GM12878 (cell line): ENCODE measurements around the gene ETNK1.

Experiments
- CREM ChIP-seq: IDR thresholded peaks from 2 replicates; pipeline ENCODE4 v1.6.1; 2014; ENCODE audit warnings: antibody characterized with exemption, low read depth
- CTCF ChIP-seq, 3 experiments: IDR thresholded peaks in 2 of 3; conservative IDR thresholded peaks in 1 of 3; 2 replicates each; pipeline ENCODE4 v1.5.1; 2011; ENCODE audit warnings: low read depth in 3 of 3, low read length in 3 of 3, mild to moderate bottlenecking in 3 of 3, control low read depth in 2 of 3, moderate library complexity in 2 of 3, inconsistent platforms in 1 of 3, mixed read lengths in 1 of 3; ENCODE audit not compliant: control insufficient read depth in 2 of 3, insufficient read depth in 1 of 3; ENCODE audit errors: extremely low read depth in 1 of 3
- MAX ChIP-seq: IDR thresholded peaks from 2 replicates; pipeline ENCODE4 v1.6.1; 2012; ENCODE audit warnings: low read depth, low read length, improper control_type of control experiment
- NR2C2 ChIP-seq: IDR thresholded peaks from 2 replicates; pipeline ENCODE4 v1.6.1; 2011; ENCODE audit warnings: borderline replicate concordance, low read depth; ENCODE audit not compliant: control insufficient read depth, insufficient read length
- RELA ChIP-seq: fragments of 450-650 bp; IDR thresholded peaks from 2 replicates; pipeline ENCODE4 v1.8.0; 2014; ENCODE audit warnings: borderline replicate concordance; ENCODE audit not compliant: partially characterized antibody
- REST ChIP-seq: IDR thresholded peaks from 2 replicates; pipeline ENCODE4 v1.6.1; 2012; ENCODE audit warnings: mild to moderate bottlenecking, low read depth, low read length
- SIN3A ChIP-seq: IDR thresholded peaks from 2 replicates; pipeline ENCODE4 v1.6.1; 2012; ENCODE audit warnings: low read depth, low read length, improper control_type of control experiment
- SMAD1 ChIP-seq: fragments of 450-650 bp; IDR thresholded peaks from 2 replicates; pipeline ENCODE4 v1.6.1; 2018; ENCODE audit warnings: mild to moderate bottlenecking, low read depth; ENCODE audit not compliant: partially characterized antibody
- SMC3 ChIP-seq: IDR thresholded peaks from 2 replicates; pipeline ENCODE4 v1.6.1; 2011; ENCODE audit warnings: low read length, improper control_type of control experiment, borderline replicate concordance
- SP1 ChIP-seq: IDR thresholded peaks from one replicate; pipeline ENCODE4 v1.6.1; 2011; ENCODE audit warnings: low read depth, low read length
- TAF1 ChIP-seq: IDR thresholded peaks from 2 replicates; pipeline ENCODE4 v1.6.1; 2011; ENCODE audit warnings: mild to moderate bottlenecking, low read depth, low read length, borderline replicate concordance

DNA sequence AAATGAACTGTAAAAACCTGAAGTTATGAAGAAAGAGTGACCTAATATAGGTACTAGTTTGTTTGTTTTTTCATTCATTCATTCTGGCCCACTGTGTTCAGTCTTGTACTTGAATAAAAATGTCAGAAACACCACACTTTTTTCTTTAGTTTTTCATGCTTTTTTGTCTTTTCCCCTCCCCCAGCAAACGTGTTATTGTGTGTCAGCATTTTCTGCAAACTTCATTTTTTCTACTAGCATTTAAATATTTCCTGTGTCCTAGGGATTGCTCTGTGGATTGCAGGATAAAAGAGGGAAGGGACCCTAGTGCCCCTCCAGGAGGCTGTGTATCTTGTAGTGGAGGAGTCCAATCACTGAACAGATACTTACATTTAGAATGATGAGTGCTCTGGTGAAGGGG, 42.2 kb downstream of the ETNK1 start:
- TF ChIP-seq CTCF (IDR thresholded peaks at IDR 0.05 in 2 of 3, conservative IDR thresholded peaks at IDR 0.05 in 1 of 3; ENCODE audit: control insufficient read depth in 2 of 3, extremely low read depth in 1 of 3, insufficient read depth in 1 of 3, low read depth in 3 of 3, low read length in 3 of 3): no peak
- TF ChIP-seq SMAD1: no peak
- TF ChIP-seq MAX: no peak
- no peak for TF ChIP-seq REST
- TF ChIP-seq NR2C2: no peak
- TF ChIP-seq SMC3: no peak
- no peak for TF ChIP-seq CREM
- no peak for TF ChIP-seq TAF1
- no peak for TF ChIP-seq SIN3A
- no peak for TF ChIP-seq SP1
- TF ChIP-seq RELA: no peak
